GM23338 (cell line): Measurements from ENCODE around the gene CCDC82.

ENCODE experiments used
- CTCF ChIP-seq, 2 experiments: fragments of 200-600 bp in 1 of 2; sonication (generic) in 1 of 2; conservative IDR thresholded peaks; 2 replicates each; pipeline versions ENCODE4 v1.5.1 to v1.6.1; 2016 to 2017; ENCODE audit warnings: antibody characterized with exemption in 2 of 2, low read depth in 2 of 2, mild to moderate bottlenecking in 2 of 2, moderate library complexity in 1 of 2
- EZH2 ChIP-seq: fragments of 200-600 bp; sonication (generic); IDR thresholded peaks from one replicate; pipeline ENCODE4 v1.8.0; 2017; ENCODE audit warnings: antibody characterized with exemption, mild to moderate bottlenecking, low read depth; ENCODE audit not compliant: unreplicated experiment
- EZH2phosphoT487 ChIP-seq: fragments of 200-600 bp; sonication (generic); IDR thresholded peaks from one replicate; pipeline ENCODE4 v1.8.1; 2018; ENCODE audit warnings: antibody characterized with exemption; ENCODE audit not compliant: unreplicated experiment
- JUNB ChIP-seq: IDR thresholded peaks from one replicate; pipeline ENCODE4 v1.6.1; 2016; ENCODE audit warnings: antibody characterized with exemption; ENCODE audit not compliant: unreplicated experiment
- POLR2AphosphoS5 ChIP-seq: IDR thresholded peaks from 2 replicates; pipeline ENCODE4 v1.6.1; 2016; ENCODE audit warnings: antibody characterized with exemption, low read depth
- REST ChIP-seq: IDR thresholded peaks from one replicate; pipeline ENCODE4 v1.6.1; 2018; ENCODE audit warnings: antibody characterized with exemption; ENCODE audit not compliant: unreplicated experiment

- no peak for TF ChIP-seq CTCF (conservative IDR thresholded peaks at IDR 0.05; ENCODE audit: low read depth in 2 of 2)
- no peak for TF ChIP-seq REST
- no peak for TF ChIP-seq EZH2
- no peak for TF ChIP-seq EZH2phosphoT487
- TF ChIP-seq POLR2AphosphoS5: no peak
- TF ChIP-seq JUNB: no peak
These were observed 74.2 kb downstream of the CCDC82 start for GRCh38 chr11:96315476-96315875.
